HG02970 (cell line): ENCODE measurements around the gene ACOT9.
"Not testable (repeated sequence)": the region's sequence is repeated elsewhere in the genome, so short reads cannot be mapped to it uniquely, and the experiment has no call there.

Experiments used
- ATAC-seq: cut with Tn5 transposase; IDR thresholded peaks from one replicate; pipeline ENCODE4 v1.9.1; 2021; ENCODE audit warnings: mild to moderate bottlenecking, moderate library complexity, moderate number of reproducible peaks; ENCODE audit not compliant: unreplicated experiment, low FRiP score

The ACOT9 gene

DNA sequence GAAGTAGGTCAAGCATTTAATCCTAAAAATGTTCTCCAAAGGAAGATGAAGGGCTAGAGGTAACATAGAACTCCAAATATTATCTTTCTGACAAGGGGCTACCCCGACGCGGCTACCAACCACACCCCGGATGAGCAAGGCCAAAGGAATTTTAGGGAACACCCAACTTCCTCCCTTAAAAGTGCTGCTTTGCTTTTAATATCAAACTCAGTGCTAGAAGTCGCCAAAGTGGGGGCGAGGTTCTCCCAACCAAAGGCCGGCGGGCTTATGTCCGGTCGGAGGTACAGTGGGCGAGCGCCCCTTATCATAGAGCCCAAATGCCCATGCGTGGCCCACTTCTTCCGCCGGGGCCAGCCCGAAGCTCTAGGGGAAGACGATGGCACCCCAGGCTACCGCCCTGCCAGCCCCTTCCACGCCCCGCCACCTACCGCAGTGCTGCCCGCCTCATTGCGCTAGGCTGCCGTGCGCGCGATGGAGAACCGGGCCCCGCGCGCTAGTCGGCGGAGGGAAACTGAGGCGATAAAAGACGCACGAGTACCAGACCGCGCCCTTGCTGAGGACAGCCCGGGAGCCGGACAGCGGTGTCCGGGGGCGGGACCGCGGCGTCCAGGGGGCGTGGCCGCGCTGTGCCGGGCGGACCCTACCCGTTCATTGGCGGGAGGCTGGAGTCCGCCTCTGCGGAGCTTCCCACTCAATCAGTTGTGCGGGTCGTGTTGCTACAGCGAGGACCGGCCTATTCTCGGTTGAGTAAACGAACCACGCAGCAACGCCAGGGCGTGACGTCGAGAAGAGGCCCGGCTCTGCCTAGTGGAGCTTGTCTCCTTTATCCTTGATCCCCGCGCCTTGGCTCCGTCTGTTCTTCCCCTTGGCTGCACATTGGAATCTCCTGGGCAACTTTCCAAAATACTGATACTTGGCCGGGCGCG lies at the start of gene ACOT9:
TSS of gene ACOT9 (minus strand) at position 580 of the 926 bp plus-strand sequence. CDS start at position 448, 132 bp downstream.
- ATAC-seq = peak; percentile 83

DNA sequence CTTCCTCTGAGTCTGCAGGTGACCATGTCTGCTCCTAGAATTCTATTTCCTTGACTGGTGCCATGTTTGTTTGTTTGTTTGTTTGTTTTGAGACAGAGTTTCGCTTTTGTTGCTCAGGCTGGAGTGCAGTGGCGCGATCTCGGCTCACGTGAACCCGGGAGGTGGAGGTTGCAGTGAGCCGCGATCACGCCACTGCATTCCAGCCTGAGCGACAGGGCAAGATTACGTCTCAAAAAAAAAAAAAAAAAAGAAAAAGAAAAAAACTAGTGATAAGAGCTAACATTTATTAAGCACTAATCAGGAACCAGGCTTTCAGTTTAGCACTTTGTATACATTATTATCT lies 47.0 kb upstream of the ACOT9 start:
- ATAC-seq = no peak

DNA sequence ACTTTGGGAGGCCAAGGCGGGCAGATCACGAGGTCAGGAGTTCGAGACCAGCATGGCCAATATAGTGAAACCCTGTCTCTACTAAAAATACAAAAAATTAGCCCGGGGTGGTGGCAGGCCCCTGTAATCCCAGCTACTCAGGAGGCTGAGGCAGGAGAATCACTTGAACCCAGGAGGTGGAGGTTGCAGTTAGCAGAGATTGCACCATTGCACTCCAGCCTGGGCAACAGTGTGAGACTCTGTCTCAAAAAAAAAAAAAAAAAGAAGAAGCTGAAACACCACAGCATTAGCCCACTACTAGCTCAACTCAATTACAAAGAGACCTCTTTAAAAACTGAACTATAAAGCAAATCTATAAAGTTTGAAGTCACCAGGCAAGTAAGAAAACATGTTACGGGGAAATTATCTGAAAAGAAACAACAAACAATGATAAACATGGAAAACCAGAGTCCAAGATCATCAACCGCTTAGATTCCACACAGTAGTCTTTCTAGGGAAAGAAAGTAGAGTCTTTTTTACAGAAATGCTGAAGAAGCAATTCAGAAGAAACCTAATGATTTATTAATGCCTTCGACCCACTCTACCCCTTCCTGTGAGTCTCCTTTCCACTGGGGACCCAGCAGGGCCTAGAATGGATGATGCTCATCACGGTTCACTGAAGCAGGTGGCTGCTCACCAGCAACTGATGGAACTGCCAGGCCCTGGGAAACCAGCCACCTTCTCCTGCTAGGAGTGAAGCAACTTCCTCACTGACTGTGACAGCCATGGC lies 46.5 kb upstream of the ACOT9 start:
- ATAC-seq = no peak

DNA sequence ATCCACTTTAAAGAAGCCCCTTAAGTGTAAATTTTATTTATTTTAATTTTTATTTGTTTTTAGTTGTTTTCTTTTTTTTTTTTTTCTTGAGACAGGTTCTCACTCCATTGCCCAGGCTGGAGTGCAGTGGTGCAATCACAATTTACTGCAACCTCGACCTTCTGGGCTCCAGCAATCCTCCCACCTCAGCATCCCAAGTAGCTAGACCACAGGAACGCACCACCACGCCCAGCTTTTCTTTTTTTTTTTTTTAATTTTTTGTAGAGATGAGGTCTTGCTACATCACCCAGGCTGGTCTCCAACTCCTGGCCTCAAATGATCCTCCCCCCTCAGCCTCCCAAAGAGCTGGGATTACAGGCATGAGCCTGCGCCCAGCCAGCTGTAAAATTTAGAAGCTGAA lies 45.9 kb upstream of the ACOT9 start:
- ATAC-seq = no peak

GRCh38 chrX:23788521-23788920 lies 45.4 kb upstream of the ACOT9 start:
- no peak for ATAC-seq

- ATAC-seq = no peak
Observed at GRCh38 chrX:23787745-23788118, 44.7 kb upstream of the ACOT9 start.

DNA sequence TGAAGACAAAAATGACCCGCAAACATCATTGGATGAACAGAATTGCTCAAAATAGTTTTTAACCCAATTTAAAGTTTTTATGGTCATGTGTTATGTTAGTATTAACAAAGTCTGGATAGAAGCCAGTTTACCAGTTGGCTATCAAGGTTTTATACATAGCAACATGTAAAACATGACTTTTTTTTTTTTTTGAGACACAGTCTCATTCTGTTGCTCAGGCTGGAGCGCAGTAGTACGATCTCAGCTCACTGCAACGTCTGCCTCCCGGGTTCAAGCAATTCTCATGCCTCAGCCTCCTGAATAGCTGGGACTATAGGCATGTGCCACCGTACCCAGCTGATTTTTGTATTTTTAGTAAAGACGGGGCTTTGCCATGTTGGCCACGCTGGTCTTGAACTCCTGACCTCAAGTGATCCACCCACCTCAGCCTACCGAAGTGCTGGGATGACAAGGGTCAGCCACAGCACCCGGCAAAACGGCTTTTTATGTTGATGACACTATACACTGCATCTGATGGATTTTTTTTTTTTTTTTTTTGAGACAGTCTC lies 43.3 kb upstream of the ACOT9 start:
- ATAC-seq = no peak

GRCh38 chrX:23785580-23785979 lies 42.5 kb upstream of the ACOT9 start:
- no peak for ATAC-seq

DNA sequence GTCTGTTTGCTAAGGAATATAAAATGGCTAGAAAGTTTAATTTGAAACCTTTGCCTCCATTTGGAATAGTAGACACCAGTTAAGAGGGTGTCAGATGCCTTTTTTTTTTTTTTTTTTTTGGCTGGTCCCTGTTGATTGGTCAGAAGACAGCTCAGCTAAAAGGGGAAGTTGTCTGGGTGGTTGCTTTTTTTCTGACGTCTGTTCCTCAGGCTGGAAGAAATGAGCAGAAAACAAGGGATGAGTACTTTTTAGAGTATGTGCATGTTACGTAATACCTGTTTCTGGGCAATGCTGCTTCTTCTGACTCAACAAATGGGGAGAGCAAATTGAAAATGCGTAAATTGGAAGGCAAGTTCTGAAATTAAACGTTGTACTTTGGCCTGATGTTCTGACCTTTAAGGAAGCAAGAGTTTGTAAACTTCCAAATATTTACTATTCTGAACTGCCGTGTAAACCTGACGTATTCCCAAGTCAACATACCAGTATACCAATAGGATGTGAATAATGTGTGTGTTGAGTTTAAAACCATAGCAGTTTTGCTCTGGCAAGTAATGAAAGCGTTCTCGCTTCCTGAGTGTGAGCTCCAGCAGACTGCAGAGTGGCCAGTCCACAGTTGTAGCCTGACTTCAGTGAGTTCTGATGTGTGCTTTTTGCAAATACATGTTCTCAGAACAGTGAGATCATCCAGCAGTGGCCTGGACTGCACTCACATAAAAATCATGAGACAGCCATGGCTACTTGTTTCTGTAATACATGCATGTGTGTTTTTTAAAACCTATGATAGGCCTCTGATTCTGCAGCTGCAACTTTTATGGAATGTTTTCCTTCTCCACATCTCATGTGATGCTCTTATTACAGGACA lies 41.6 kb upstream of the ACOT9 start:
- ATAC-seq = no peak

DNA sequence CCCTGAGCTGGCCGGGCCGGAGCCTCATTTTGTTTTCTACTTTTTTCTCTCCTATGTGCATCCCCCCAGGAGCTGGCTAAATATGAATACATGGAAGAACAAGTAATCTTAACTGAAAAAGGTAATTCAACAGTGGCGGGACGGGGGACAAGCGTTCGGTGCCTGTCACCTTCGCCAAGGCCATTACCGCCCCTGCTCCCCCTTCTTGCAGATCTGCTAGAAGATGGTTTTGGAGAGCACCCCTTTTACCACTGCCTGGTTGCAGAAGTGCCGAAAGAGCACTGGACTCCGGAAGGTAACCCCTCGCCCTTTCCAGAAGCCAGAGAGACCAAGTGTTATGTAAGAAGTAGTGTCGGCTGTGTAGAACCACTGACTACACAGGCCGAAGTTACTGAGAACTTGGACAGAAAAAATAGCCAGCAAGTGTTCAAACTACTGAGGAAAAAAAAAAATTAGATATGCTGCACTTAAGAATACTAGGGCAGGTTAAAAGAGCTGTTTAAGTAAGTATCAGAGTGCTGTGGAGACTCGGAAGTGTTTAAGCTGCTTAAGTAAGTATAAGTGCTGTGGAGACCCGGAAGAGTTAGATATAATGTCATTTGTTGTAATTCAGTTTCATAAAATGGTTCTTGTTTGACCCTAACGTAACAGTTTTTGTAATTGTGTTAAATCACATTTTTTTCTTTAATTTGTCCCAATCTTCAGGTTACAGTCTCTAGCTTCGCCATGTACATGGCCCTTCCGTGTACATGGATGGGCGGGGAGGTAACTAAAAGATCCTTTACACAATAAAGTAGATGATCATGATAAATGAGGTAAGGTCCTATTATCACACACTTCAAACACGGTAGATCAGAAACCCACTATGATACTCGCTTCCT lies 40.8 kb upstream of the ACOT9 start:
- no peak for ATAC-seq

GRCh38 chrX:23782863-23783588 lies 40.0 kb upstream of the ACOT9 start, which contains the start of gene SAT1:
TSS of gene SAT1 (plus strand) at chrX:23783173. CDS start at chrX:23783352, 179 bp downstream.
- peak; percentile 68 for ATAC-seq

- no peak for ATAC-seq
Observed at GRCh38 chrX:23782455-23782854, 39.4 kb upstream of the ACOT9 start.

DNA sequence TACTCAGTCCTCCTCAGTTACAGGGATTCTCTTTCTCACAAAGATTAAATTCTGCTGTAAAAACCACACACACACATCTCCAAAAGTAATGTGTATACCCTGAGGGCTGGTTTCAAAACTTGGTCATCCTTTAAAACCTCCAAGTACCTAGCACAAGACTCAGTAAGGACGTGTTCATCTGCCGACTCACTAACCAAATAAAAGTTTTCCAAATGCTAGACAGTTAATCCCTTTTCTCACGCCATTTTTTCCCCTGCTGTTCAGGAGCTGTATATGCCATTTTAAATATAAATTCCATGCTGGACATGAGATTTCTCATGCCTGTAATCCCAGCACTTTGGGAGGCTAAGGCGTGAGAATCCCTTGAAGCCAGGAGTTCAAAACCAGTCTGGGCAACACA lies 35.9 kb upstream of the ACOT9 start:
- ATAC-seq = no peak

DNA sequence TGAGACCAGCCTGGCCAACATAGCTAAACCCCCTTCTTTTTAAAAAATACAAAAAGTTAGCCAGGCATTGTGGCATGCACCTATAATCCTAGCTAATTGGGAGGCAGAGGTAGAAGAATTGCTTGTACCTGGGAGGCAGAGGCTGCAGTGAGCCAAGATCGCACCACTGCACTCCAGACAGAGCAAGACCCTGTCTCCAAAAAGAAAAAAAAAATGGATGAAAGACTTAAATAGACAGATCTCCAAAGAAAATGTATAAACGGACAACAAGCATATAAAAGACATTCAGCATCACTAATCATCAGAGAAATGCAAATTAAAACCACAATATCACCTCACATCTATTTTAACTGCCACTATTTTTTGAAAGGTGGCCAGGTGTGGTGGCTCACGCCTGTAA lies 33.3 kb upstream of the ACOT9 start:
- ATAC-seq = no peak

DNA sequence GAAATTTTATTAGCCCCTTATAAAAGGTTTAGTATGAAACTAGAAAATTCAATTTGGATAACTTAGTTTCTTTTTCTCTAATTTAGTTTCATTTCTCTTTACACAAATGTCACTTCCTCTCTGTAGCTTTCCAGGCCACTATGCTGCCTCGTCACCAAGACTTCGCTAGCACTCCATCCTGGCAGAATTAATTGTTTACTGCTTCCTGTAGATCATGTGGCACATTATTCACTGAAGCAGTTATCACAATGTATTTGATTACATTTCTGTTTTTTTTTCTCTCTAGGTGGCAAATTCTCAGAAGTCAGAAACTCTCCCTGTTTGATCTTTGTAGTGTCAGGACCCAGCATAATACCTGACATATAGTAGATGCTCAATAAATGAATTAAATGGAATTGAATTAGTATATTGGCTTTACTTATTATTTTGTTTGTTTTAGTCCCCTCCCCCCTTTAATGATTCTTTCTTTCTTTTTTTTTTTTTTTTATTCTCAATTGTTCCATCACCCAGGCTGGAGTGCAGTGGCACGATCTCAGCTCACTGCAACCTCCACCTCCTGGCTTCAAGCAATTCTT lies 30.6 kb upstream of the ACOT9 start:
- ATAC-seq = peak; percentile 71

DNA sequence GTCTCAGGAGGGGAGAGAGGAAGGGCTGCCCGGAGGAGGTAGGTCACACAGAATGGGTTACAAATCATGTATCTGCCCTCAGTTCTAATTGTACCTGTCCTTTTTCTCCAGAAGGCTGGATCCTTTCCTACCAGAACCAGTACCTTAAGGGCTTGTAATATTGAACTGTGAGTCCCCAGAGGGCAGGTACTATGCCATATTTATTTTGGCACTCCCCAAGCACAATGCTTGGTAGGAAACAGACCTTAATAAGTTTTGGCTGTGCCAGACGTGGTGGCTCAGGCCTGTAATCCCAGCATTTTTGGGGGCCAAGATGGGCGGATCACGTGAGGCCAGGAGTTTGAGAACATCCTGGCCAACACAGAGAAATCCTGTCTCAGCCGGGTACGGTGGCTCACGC lies 28.0 kb upstream of the ACOT9 start:
- not testable (repeated sequence) for ATAC-seq

- no peak for ATAC-seq
Observed at GRCh38 chrX:23770142-23770541, 27.1 kb upstream of the ACOT9 start.
